IMR-90 (cell line): ENCODE results near the gene CLC. TPM values are rescaled to one million over a fixed set of nuclear protein-coding genes. Genes with fewer than 3 reads are reported as not detected.

Source experiments
- ATAC-seq: fragments of 200-7000 bp; cut with Tn5 transposase; 2 replicates; pipeline ENCODE4 v1.9.1; 2020; ENCODE audit warnings: low read depth, mild to moderate bottlenecking, moderate library complexity
- BruUV-seq: library from RNA; stranded (reverse); fragments of 400-500 nt; replicated peaks from 2 replicates; lab custom pipeline; 2021; lab: Mats Ljungman, UMichigan
- CTCF ChIA-PET: fragments of 300-600 bp; formaldehyde crosslinking; extraction: SDS; loops from one replicate; lab custom pipeline; 2021; ENCODE audit warnings: antibody characterized with exemption; lab: Yijun Ruan, JAX
- POLR2A ChIA-PET: fragments of 300-600 bp; sonication (Branson Sonifier 250); formaldehyde crosslinking; loops from one replicate; lab custom pipeline; 2022; ENCODE audit warnings: antibody characterized with exemption; ENCODE audit not compliant: unreplicated experiment; lab: Charles Lee
- DNase-seq: peaks from one replicate; pipeline ENCODE4 v3.0.0; 2013
- H2AFZ ChIP-seq: replicated peaks from 2 replicates; pipeline ENCODE3; 2013; ENCODE audit warnings: low read length, mild to moderate bottlenecking; ENCODE audit not compliant: poor library complexity
- H2AK5ac ChIP-seq: 2 replicates; pipeline ENCODE4 v1.6.1; 2013; ENCODE audit warnings: low read depth, low read length, inconsistent platforms
- H2AK9ac ChIP-seq: replicated peaks from 2 replicates; pipeline ENCODE3; 2013; ENCODE audit warnings: mild to moderate bottlenecking, low read depth, low read length, moderate library complexity; ENCODE audit not compliant: poor library complexity
- H2BK120ac ChIP-seq: 2 replicates; pipeline ENCODE4 v1.6.1; 2013; ENCODE audit warnings: low read depth, low read length, inconsistent platforms
- H2BK15ac ChIP-seq: 3 replicates; pipeline ENCODE4 v1.6.1; 2013; ENCODE audit warnings: low read depth, low read length, inconsistent platforms
- H2BK20ac ChIP-seq: 2 replicates; pipeline ENCODE4 v1.6.1; 2013; ENCODE audit warnings: low read depth, mild to moderate bottlenecking, inconsistent platforms, low read length, moderate library complexity
- H2BK5ac ChIP-seq: 2 replicates; pipeline ENCODE4 v1.6.1; 2013; ENCODE audit warnings: mild to moderate bottlenecking, low read depth, low read length, inconsistent platforms; ENCODE audit not compliant: poor library complexity, severe bottlenecking
- H3K14ac ChIP-seq: replicated peaks from 2 replicates; pipeline ENCODE4 v1.6.1; 2013; ENCODE audit warnings: low read depth, low read length, inconsistent platforms
- H3K18ac ChIP-seq: 2 replicates; pipeline ENCODE4 v1.6.1; 2013; ENCODE audit warnings: low read depth, low read length, control low read depth
- H3K23ac ChIP-seq: 2 replicates; pipeline ENCODE4 v1.6.1; 2013; ENCODE audit warnings: low read depth, low read length, inconsistent platforms
- H3K27ac ChIP-seq: 2 replicates; pipeline ENCODE4 v1.5.1; 2013; ENCODE audit warnings: mild to moderate bottlenecking, control low read depth, low read length; ENCODE audit not compliant: insufficient read depth
- H3K27me3 ChIP-seq: 2 replicates; pipeline ENCODE4 v1.6.1; 2013; ENCODE audit warnings: low read length; ENCODE audit not compliant: control insufficient read depth, insufficient read depth
- H3K36me3 ChIP-seq: 2 replicates; pipeline ENCODE4 v1.6.1; 2013; ENCODE audit warnings: low read length, mixed read lengths; ENCODE audit not compliant: control insufficient read depth, insufficient read depth
- H3K4ac ChIP-seq: 2 replicates; pipeline ENCODE4 v1.6.1; 2013; ENCODE audit warnings: low read depth, low read length, inconsistent platforms
- H3K4me1 ChIP-seq: 2 replicates; pipeline ENCODE4 v1.6.1; 2013; ENCODE audit warnings: low read length, mixed read lengths; ENCODE audit not compliant: control insufficient read depth, insufficient read depth
- H3K4me2 ChIP-seq: 2 replicates; pipeline ENCODE4 v1.6.1; 2013; ENCODE audit warnings: low read depth, mild to moderate bottlenecking, control low read depth, low read length, moderate library complexity
- H3K4me3 ChIP-seq: 2 replicates; pipeline ENCODE4 v1.5.1; 2013; ENCODE audit warnings: low read depth, mild to moderate bottlenecking, control low read depth, low read length, moderate library complexity; ENCODE audit not compliant: insufficient read depth
- H3K56ac ChIP-seq: 2 replicates; pipeline ENCODE4 v1.6.1; 2013; ENCODE audit warnings: low read length, inconsistent platforms; ENCODE audit not compliant: insufficient read depth; ENCODE audit errors: extremely low read depth
- H3K79me1 ChIP-seq, 2 experiments: 2 replicates each; pipeline ENCODE4 v1.6.1; 2013; ENCODE audit warnings: low read length in 2 of 2, inconsistent platforms in 1 of 2, low read depth in 1 of 2
- H3K9ac ChIP-seq: 2 replicates; pipeline ENCODE4 v1.6.1; 2013; ENCODE audit warnings: low read depth, low read length, control low read depth
- H3K9me1 ChIP-seq: 2 replicates; pipeline ENCODE4 v1.6.1; 2013; ENCODE audit warnings: low read length, inconsistent platforms; ENCODE audit not compliant: insufficient read depth
- H3K9me3 ChIP-seq: 2 replicates; pipeline ENCODE4 v1.6.1; 2013; ENCODE audit warnings: low read length; ENCODE audit not compliant: control insufficient read depth, insufficient read depth
- H4K20me1 ChIP-seq: 2 replicates; pipeline ENCODE4 v1.6.1; 2013; ENCODE audit warnings: low read length, inconsistent platforms; ENCODE audit not compliant: insufficient read depth
- H4K5ac ChIP-seq: 2 replicates; pipeline ENCODE4 v1.6.1; 2013; ENCODE audit warnings: mild to moderate bottlenecking, low read depth, low read length, control low read depth
- H4K8ac ChIP-seq, 2 experiments: 2 replicates each; pipeline ENCODE4 v1.6.1; 2013; ENCODE audit warnings: low read depth in 2 of 2, low read length in 2 of 2, control low read depth in 1 of 2, inconsistent platforms in 1 of 2
- H4K91ac ChIP-seq: 2 replicates; pipeline ENCODE4 v1.6.1; 2013; ENCODE audit warnings: low read depth, low read length, inconsistent platforms; ENCODE audit not compliant: insufficient read depth
- CTCF ChIP-seq: conservative IDR thresholded peaks from 2 replicates; pipeline ENCODE4 v1.5.1; 2012; ENCODE audit warnings: mild to moderate bottlenecking, low read depth, low read length, improper control_type of control experiment
- WGBS, 2 experiments: methylation state at CpG; one replicate each; pipeline versions ENCODE4 v1.1.5 to v1.1.7; 2013; ENCODE audit warnings: missing lambda C conversion rate in 2 of 2; ENCODE audit not compliant: insufficient read length in 1 of 2; ENCODE audit errors: extremely low coverage in 2 of 2; 5-methylcytosine and 5-hydroxymethylcytosine counted together
- dilution Hi-C: fragments of 300-500 bp; cut with HindIII; formaldehyde crosslinking; loops from one replicate; pipeline ENCODE4 v1.14.3; 2018; ENCODE audit warnings: low sequenced_read_pairs; ENCODE audit not compliant: unreplicated experiment
- in situ Hi-C: fragments of 300-500 bp; cut with MboI; formaldehyde crosslinking; loops from 3 replicates; pipeline ENCODE4 v1.14.3; 2019; ENCODE audit warnings: low sequenced_read_pairs, inconsistent platforms, mixed read lengths
- intact Hi-C: fragments of 100-400 bp; cut with micrococcal nuclease; formaldehyde crosslinking; loops from 2 replicates; pipeline ENCODE4 v1.10.0; 2022
- polyA plus RNA-seq, 3 experiments: library from polyadenylated mRNA; depleted of rRNA; stranded (reverse); fragments of >200 nt; gene quantifications; 2 replicates each; pipeline ENCODE4 v1.2.3, GENCODE V29; 2012; ENCODE audit warnings: low replicate concordance in 1 of 3
- total RNA-seq: library from RNA; depleted of rRNA; stranded (reverse); fragments of >200 nt; gene quantifications from 2 replicates; pipeline ENCODE4 v1.2.3, GENCODE V29; 2012

Gene CLC
- total and polyA plus RNA-seq, 2 of the 4 experiments (the other 2 are of a cell fraction): not detected

- TF ChIP-seq CTCF: no peak
- no peak overlapping the region for H2AFZ ChIP-seq
- ChIA-PET CTCF (no interaction called here), POLR2A (no interaction called here)
- no peak overlapping the region for H3K4me2 ChIP-seq
- no peaks in the 10 kb centered on the region for H3K79me1 ChIP-seq
- H3K18ac ChIP-seq: no peak overlapping the region
- no peak overlapping the region for H3K23ac ChIP-seq
- no peak overlapping the region for H4K5ac ChIP-seq
- H3K36me3 ChIP-seq: no peaks in the 10 kb centered on the region
- no peak overlapping the region for H3K9ac ChIP-seq
- BruUV-seq: no TSS peak
- H2AK5ac ChIP-seq: no peak overlapping the region
- dilution Hi-C loops: no loop called here
- H2BK120ac ChIP-seq: no peak overlapping the region
- H2BK5ac ChIP-seq: no peak overlapping the region
- H3K27me3 ChIP-seq: no peaks in the 10 kb centered on the region
- no peak overlapping the region for H3K4ac ChIP-seq
- no peaks in the 10 kb centered on the region for H4K20me1 ChIP-seq
- no peak overlapping the region for H4K8ac ChIP-seq
- H3K4me3 ChIP-seq: no peak overlapping the region
- 57% methylated on average over 3 of the region's 3 CpGs; no CpG with 5 or more reads in 1 of the 2 experiments for WGBS, 2 experiments
- intact Hi-C loops: no loop called here
- H3K4me1 ChIP-seq: no peaks in the 10 kb centered on the region
- H2BK20ac ChIP-seq: no peak overlapping the region
- no peak overlapping the region for H4K91ac ChIP-seq
- H2AK9ac ChIP-seq: no peak overlapping the region
- H3K9me1 ChIP-seq: no peaks in the 10 kb centered on the region
- no peak overlapping the region for H3K27ac ChIP-seq
- ATAC-seq (no peak), DNase-seq (no peak)
- in situ Hi-C loops: no loop called here
- no peak overlapping the region for H3K56ac ChIP-seq
- no peak overlapping the region for H2BK15ac ChIP-seq
- H3K9me3 ChIP-seq: no peaks in the 10 kb centered on the region
- H3K14ac ChIP-seq: no peak overlapping the region
These were observed 478 bp downstream of the CLC start for GRCh38 chr19:39737351-39737750.
